PC-3 (cell line): Measurements from ENCODE around the gene ARHGAP24. TPM values are rescaled to one million over a fixed set of nuclear protein-coding genes. Genes with fewer than 3 reads are reported as not detected.

Source experiments
- ATAC-seq: fragments of 200-7000 bp; cut with Tn5 transposase; 2 replicates; pipeline ENCODE4 v1.9.1; 2020; ENCODE audit warnings: mild to moderate bottlenecking, moderate library complexity
- BruUV-seq: library from RNA; stranded (reverse); fragments of 400-500 nt; replicated peaks from 2 replicates; lab custom pipeline; 2021; lab: Mats Ljungman, UMichigan
- CTCF ChIA-PET: fragments of 300-600 bp; sonication (Branson Sonifier 250); formaldehyde crosslinking; loops from one replicate; lab custom pipeline; 2022; ENCODE audit warnings: antibody characterized with exemption; lab: Charles Lee
- POLR2A ChIA-PET: fragments of 300-600 bp; sonication (Branson Sonifier 250); formaldehyde crosslinking; loops from one replicate; lab custom pipeline; 2022; ENCODE audit warnings: antibody characterized with exemption; ENCODE audit not compliant: unreplicated experiment; lab: Charles Lee
- DNase-seq: peaks from one replicate; pipeline ENCODE4 v3.0.0-alpha.2; 2015
- H2AFZ ChIP-seq: fragments of 300-600 bp; sonication (generic); 2 replicates; pipeline ENCODE4 v1.6.0; 2016; ENCODE audit warnings: antibody characterized with exemption, low read length
- H3F3A ChIP-seq: fragments of 300-600 bp; sonication (generic); one replicate; pipeline ENCODE4 v1.6.0; 2017; ENCODE audit warnings: antibody characterized with exemption, low read length, control low read depth, mild to moderate bottlenecking; ENCODE audit not compliant: unreplicated experiment
- H3K27ac ChIP-seq: fragments of 300-600 bp; sonication (generic); 2 replicates; pipeline ENCODE4 v1.5.1; 2016; ENCODE audit warnings: mild to moderate bottlenecking, low read length
- H3K27me3 ChIP-seq: fragments of 300-600 bp; sonication (generic); 2 replicates; pipeline ENCODE4 v1.6.1; 2016; ENCODE audit warnings: low read length, mixed read lengths
- H3K36me3 ChIP-seq: fragments of 300-600 bp; sonication (generic); 2 replicates; pipeline ENCODE4 v1.6.1; 2016; ENCODE audit warnings: low read depth, mixed run types, low read length, mixed read lengths
- H3K4me1 ChIP-seq: fragments of 300-600 bp; sonication (generic); 2 replicates; pipeline ENCODE4 v1.5.1; 2016; ENCODE audit warnings: low read length; ENCODE audit not compliant: insufficient read depth
- H3K4me2 ChIP-seq: fragments of 300-600 bp; sonication (generic); 2 replicates; pipeline ENCODE4 v1.6.0; 2016; ENCODE audit warnings: low read length
- H3K4me3 ChIP-seq: fragments of 300-600 bp; sonication (generic); 2 replicates; pipeline ENCODE4 v1.5.1; 2016; ENCODE audit warnings: mild to moderate bottlenecking, low read length, mixed read lengths
- H3K79me2 ChIP-seq: fragments of 300-600 bp; sonication (generic); 2 replicates; pipeline ENCODE4 v1.6.1; 2017; ENCODE audit warnings: low read length, mixed read lengths
- H3K9ac ChIP-seq: fragments of 300-600 bp; sonication (generic); 2 replicates; pipeline ENCODE4 v1.6.0; 2016; ENCODE audit warnings: mild to moderate bottlenecking, low read length
- H3K9me2 ChIP-seq: fragments of 300-600 bp; sonication (generic); replicated peaks from 2 replicates; pipeline ENCODE4 v1.6.1; 2016; ENCODE audit warnings: mixed run types, low read length, mixed read lengths
- H3K9me3 ChIP-seq: fragments of 300-600 bp; sonication (generic); 2 replicates; pipeline ENCODE4 v1.6.1; 2016; ENCODE audit warnings: low read length, mixed read lengths
- H4K20me1 ChIP-seq: fragments of 300-600 bp; sonication (generic); 2 replicates; pipeline ENCODE4 v1.6.1; 2016; ENCODE audit warnings: low read length, mixed read lengths
- EZH2 ChIP-seq: fragments of 300-600 bp; sonication (generic); IDR thresholded peaks from one replicate; pipeline ENCODE4 v1.6.1; 2017; ENCODE audit warnings: antibody characterized with exemption, mild to moderate bottlenecking, low read length; ENCODE audit not compliant: unreplicated experiment
- EZH2phosphoT487 ChIP-seq: fragments of 300-600 bp; sonication (generic); IDR thresholded peaks from 2 replicates; pipeline ENCODE4 v1.6.1; 2018; ENCODE audit warnings: mild to moderate bottlenecking, antibody characterized with exemption, low read length, borderline replicate concordance
- intact Hi-C: fragments of 100-400 bp; cut with micrococcal nuclease; formaldehyde crosslinking; loops from 2 replicates; pipeline ENCODE4 v1.9.0; 2023
- total RNA-seq: library from RNA; depleted of rRNA; stranded (reverse); fragments of >200 nt; gene quantifications from 2 replicates; pipeline ENCODE4 v1.2.3, GENCODE V29; 2014
- TF ChIP-seq, protein P1 (sequence below): fragments of 300-600 bp; sonication (generic); conservative IDR thresholded peaks from 2 replicates; pipeline ENCODE4 v1.5.1; 2017; ENCODE audit warnings: antibody characterized with exemption, low read depth, mild to moderate bottlenecking, low read length

The ARHGAP24 gene
- total RNA-seq, 1 experiment from 2014 or later = 7.4 TPM

- ATAC-seq (no peak), DNase-seq (no peak)
- Histone ChIP-seq H3F3A (no peaks in the 10 kb centered on the region), H2AFZ (no peak overlapping the region), H3K4me3 (no peak overlapping the region), H3K27ac (no peak overlapping the region), H3K27me3 (no peaks in the 10 kb centered on the region), H3K9me2 (no peaks in the 10 kb centered on the region), H3K36me3 (no peaks in the 10 kb centered on the region), H3K9me3 (no peaks in the 10 kb centered on the region), H3K79me2 (no peaks in the 10 kb centered on the region), H4K20me1 (no peaks in the 10 kb centered on the region), H3K4me1 (no peaks in the 10 kb centered on the region; the same call in 1 of the 2 replicates), H3K9ac (no peak overlapping the region), H3K4me2 (no peak overlapping the region)
- TF ChIP-seq EZH2 (no peak), EZH2phosphoT487 (no peak)
- TF ChIP-seq, protein P1, sequence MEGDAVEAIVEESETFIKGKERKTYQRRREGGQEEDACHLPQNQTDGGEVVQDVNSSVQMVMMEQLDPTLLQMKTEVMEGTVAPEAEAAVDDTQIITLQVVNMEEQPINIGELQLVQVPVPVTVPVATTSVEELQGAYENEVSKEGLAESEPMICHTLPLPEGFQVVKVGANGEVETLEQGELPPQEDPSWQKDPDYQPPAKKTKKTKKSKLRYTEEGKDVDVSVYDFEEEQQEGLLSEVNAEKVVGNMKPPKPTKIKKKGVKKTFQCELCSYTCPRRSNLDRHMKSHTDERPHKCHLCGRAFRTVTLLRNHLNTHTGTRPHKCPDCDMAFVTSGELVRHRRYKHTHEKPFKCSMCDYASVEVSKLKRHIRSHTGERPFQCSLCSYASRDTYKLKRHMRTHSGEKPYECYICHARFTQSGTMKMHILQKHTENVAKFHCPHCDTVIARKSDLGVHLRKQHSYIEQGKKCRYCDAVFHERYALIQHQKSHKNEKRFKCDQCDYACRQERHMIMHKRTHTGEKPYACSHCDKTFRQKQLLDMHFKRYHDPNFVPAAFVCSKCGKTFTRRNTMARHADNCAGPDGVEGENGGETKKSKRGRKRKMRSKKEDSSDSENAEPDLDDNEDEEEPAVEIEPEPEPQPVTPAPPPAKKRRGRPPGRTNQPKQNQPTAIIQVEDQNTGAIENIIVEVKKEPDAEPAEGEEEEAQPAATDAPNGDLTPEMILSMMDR = no peak
- no TSS peak for BruUV-seq
- ChIA-PET CTCF (no interaction called here), POLR2A (interaction anchor here (0.6 kb wide), 1 partner anchor 1851 kb away, joined by 3 read pairs; no protein-coding TSS in a partner anchor)
- intact Hi-C loops = no loop called here
These were observed 7.2 kb downstream of the ARHGAP24 start for GRCh38 chr4:85482010-85482738.

DNA sequence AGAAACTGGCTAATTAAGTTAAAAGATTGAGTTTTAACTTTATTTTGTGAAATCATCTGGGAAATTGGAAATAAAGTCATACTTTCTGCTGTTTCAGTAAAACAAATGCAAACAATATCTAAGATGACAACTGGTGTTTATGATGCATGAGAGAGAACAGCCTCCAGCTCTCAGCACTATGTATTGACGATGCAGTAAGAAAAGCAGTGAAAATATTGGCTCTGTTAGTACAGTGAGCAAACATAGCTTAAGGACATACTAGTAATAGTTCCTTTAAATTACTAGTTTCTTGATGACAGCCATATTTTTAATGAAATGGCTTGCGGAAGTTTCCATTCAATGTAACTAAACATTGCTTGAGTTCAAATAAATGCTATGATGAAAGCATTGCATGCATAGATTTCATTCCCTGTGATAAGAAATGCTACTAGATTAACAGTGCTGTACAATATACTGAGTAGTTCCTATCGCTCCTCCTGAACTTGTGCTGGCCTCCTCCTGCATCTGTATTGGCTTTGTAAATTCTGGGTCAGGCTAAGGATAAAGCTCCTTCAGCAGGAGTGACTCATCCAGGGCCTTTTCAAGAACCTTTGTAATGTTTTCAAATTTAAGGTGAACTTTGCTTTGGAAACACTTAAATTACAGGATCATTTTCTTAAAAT, 11.6 kb downstream of the ARHGAP24 start:
- H3K9me3 ChIP-seq = no peaks in the 10 kb centered on the region
- no peaks in the 10 kb centered on the region for H3F3A ChIP-seq
- no peak overlapping the region for H3K4me2 ChIP-seq
- ATAC-seq = no peak
- no peak overlapping the region for H2AFZ ChIP-seq
- CTCF ChIA-PET = no interaction called here
- no peaks in the 10 kb centered on the region for H3K36me3 ChIP-seq
- no peaks in the 10 kb centered on the region for H3K79me2 ChIP-seq
- H4K20me1 ChIP-seq = no peaks in the 10 kb centered on the region
- H3K27ac ChIP-seq = no peak overlapping the region
- no peaks in the 10 kb centered on the region for H3K27me3 ChIP-seq
- POLR2A ChIA-PET = no interaction called here
- no peak overlapping the region for H3K9ac ChIP-seq
- DNase-seq = no peak
- intact Hi-C loops = no loop called here
- TF ChIP-seq EZH2 (no peak), EZH2phosphoT487 (no peak)
- TF ChIP-seq, protein P1 = no peak
- BruUV-seq = no TSS peak
- no peaks in the 10 kb centered on the region for H3K9me2 ChIP-seq
- peaks cover 9% of the 10 kb centered on the region for H3K4me1 ChIP-seq
- H3K4me3 ChIP-seq = no peak overlapping the region
